Measurements from ENCODE around the gene NT5C1B. TPM values are rescaled to one million over a fixed set of nuclear protein-coding genes. Genes with fewer than 3 reads are reported as not detected.

NT5C1B gene
- total RNA-seq: not detected in 2 replicates

GRCh38 chr2:18589354-18589753 is at the start of gene NT5C1B:
NT5C1B (minus strand) TSS chr2:18589569; CDS start chr2:18589468, 101 bp downstream.

GRCh38 chr2:18560031-18560796 is 29.2 kb downstream of the NT5C1B start, which contains the start of gene RDH14:
RDH14 (minus strand) TSS chr2:18560653; CDS start chr2:18560572, 81 bp downstream.

Other genes starting within 250 kb of the NT5C1B start
- gene RDH14, start 28.9 kb downstream of the NT5C1B start, total RNA-seq: 18.4 and 19.7 TPM in 2 replicates

Measured in mammary microvascular endothelial cell (primary cell).